GM12874 (cell line): ENCODE measurements around the gene HGFAC.

Experiments used
- TF ChIP-seq, protein P1 (sequence below): IDR thresholded peaks from 2 replicates; pipeline ENCODE4 v1.5.1; 2011; ENCODE audit warnings: low read depth, mild to moderate bottlenecking, control low read depth, low read length, moderate library complexity; ENCODE audit not compliant: insufficient read depth

HGFAC gene

GRCh38 chr4:3451956-3452355, 10.2 kb downstream of the HGFAC start:
- TF ChIP-seq, protein P1, sequence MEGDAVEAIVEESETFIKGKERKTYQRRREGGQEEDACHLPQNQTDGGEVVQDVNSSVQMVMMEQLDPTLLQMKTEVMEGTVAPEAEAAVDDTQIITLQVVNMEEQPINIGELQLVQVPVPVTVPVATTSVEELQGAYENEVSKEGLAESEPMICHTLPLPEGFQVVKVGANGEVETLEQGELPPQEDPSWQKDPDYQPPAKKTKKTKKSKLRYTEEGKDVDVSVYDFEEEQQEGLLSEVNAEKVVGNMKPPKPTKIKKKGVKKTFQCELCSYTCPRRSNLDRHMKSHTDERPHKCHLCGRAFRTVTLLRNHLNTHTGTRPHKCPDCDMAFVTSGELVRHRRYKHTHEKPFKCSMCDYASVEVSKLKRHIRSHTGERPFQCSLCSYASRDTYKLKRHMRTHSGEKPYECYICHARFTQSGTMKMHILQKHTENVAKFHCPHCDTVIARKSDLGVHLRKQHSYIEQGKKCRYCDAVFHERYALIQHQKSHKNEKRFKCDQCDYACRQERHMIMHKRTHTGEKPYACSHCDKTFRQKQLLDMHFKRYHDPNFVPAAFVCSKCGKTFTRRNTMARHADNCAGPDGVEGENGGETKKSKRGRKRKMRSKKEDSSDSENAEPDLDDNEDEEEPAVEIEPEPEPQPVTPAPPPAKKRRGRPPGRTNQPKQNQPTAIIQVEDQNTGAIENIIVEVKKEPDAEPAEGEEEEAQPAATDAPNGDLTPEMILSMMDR = no peak

- TF ChIP-seq, protein P1 = peak; percentile 29; the same call in 1 of the 2 replicates
These were observed 10.6 kb downstream of the HGFAC start for GRCh38 chr4:3452376-3452775.

GRCh38 chr4:3458371-3458770, 16.6 kb downstream of the HGFAC start:
- TF ChIP-seq, protein P1 = no peak

- TF ChIP-seq, protein P1 = no peak
These were observed 19.2 kb downstream of the HGFAC start for GRCh38 chr4:3460926-3461325.

DNA sequence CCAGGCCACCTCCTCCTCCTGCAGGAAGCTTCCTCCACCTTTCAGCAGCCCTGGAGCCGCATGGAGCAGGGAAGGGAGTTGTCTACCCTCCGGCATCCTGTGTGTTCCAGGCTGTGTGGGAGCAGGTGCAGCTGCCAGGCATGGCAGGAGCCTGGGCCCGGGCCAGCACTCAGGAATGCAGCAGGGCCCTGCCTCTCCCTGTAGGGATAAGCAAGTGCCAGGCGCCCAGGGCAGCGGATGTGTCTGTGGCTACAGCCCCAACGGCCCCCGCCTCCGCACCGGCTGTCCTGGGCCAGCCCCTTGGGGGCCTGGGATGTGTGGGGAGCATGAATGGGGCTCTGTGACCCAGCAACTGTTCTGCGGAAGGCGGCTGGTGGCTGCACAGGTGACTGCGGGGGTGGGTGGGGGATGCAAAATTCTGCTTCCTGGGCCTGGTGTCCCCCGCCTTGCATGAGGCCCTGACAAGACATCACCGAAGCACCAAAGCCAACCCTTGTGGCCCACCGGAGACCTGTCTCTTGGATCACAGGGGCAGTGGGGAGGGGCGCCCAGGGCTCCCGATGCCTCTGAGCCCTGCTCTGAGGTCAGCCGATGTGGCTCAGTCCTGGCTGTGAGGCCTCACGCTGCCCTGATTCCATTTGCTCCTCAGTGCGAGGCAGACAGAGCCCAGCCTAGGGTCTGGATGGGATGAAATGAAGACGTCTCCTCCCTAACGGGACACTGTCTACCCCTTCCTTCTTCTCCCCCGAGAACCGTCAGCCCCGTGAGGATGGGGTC, 19.9 kb downstream of the HGFAC start:
- TF ChIP-seq, protein P1 = no peak

DNA sequence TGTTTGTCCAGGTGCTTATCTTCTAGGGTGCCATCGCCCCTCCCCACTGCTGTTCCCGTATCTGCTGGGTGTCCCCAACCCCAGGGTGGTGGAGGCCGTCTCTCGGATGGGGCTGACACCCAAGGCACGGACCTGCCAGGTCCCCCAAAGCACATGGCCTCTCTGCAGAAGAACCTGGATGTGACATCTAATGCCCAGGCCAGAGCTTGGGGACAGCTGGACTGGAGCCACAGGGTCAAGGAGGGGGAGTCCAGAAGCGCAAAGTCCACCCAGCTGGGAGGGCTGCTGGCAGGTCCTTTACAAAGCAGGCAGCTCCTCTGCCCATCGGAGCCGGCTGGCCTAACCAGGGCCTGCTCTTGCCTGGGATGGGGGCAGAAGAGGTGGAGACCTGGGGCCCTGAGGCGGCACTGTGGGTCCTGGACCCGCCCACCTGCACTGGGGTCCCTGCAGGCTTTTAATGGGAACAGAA, 20.6 kb downstream of the HGFAC start:
- TF ChIP-seq, protein P1 = no peak

DNA sequence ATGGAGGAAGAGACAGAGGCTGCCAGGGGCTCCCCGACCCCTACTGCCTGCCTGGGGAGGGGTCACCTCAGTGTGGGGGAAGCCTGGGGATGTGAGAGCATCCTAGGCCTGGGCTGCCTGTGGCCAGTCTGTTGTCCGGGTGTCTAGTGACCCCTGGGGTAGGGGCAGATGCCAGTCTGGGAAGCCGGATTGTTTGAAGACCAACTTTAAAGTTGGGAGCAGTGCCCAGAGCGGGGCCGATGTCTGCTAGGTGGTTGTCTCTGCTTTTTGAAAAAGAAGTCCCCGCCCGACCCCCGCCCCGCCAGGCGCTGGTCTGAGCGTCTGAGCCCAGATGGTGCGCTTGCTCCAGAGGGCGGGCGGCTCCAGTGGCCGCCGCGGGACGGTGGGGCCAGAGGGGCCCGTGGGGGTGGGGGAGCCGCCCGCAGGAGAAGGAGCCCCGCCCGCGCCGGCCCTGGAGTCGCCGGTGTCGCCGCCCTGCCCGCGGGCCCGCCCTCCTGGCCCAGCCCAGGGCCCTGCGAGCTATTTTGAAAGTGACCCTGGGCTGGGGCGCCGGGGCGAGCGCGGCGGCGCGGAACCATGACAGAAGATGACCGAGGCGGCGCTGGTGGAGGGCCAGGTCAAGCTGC, 21.1 kb downstream of the HGFAC start, which contains the start of gene DOK7:
DOK7 (plus strand) TSS at position 517 of the 626 bp plus-strand sequence; CDS start at position 587, 70 bp downstream.
- TF ChIP-seq, protein P1 = no peak
